Hepatocyte (in vitro differentiated cells): ENCODE data around the gene SH3TC1. TPM values are rescaled to one million over a fixed set of nuclear protein-coding genes. Genes with fewer than 3 reads are reported as not detected.

Experiments used
- DNase-seq: peaks from one replicate; pipeline ENCODE4 v3.0.0-alpha.2; 2016; ENCODE audit warnings: low spot score
- H2AFZ ChIP-seq: fragments of 200-600 bp; sonication (generic); 2 replicates; pipeline ENCODE4 v1.6.0; 2016; ENCODE audit warnings: antibody characterized with exemption, mild to moderate bottlenecking
- H3K27ac ChIP-seq: fragments of 200-600 bp; sonication (generic); 2 replicates; pipeline ENCODE4 v1.5.1; 2016; ENCODE audit warnings: mild to moderate bottlenecking
- H3K27me3 ChIP-seq: fragments of 200-600 bp; sonication (generic); 2 replicates; pipeline ENCODE4 v1.6.1; 2016
- H3K36me3 ChIP-seq: fragments of 200-600 bp; sonication (generic); replicated peaks from 2 replicates; pipeline ENCODE4 v1.5.1; 2016; ENCODE audit warnings: low read depth; ENCODE audit not compliant: insufficient read depth
- H3K4me1 ChIP-seq: fragments of 200-600 bp; sonication (generic); 2 replicates; pipeline ENCODE4 v1.5.1; 2016; ENCODE audit warnings: mild to moderate bottlenecking, moderate library complexity; ENCODE audit not compliant: insufficient read depth
- H3K4me2 ChIP-seq: fragments of 200-600 bp; sonication (generic); 2 replicates; pipeline ENCODE4 v1.6.0; 2016
- H3K4me3 ChIP-seq: fragments of 200-600 bp; sonication (generic); 2 replicates; pipeline ENCODE4 v1.5.1; 2016; ENCODE audit warnings: mild to moderate bottlenecking
- H3K79me2 ChIP-seq: fragments of 200-600 bp; sonication (generic); 2 replicates; pipeline ENCODE4 v1.6.0; 2017; ENCODE audit warnings: mild to moderate bottlenecking
- H3K9me2 ChIP-seq: fragments of 200-600 bp; sonication (generic); replicated peaks from 2 replicates; pipeline ENCODE4 v1.6.0; 2017; ENCODE audit warnings: mild to moderate bottlenecking; ENCODE audit not compliant: insufficient read depth
- H3K9me3 ChIP-seq: fragments of 200-600 bp; sonication (generic); 2 replicates; pipeline ENCODE4 v1.5.1; 2016; ENCODE audit warnings: low read depth, mild to moderate bottlenecking
- H4K20me1 ChIP-seq: fragments of 200-600 bp; sonication (generic); 2 replicates; pipeline ENCODE4 v1.6.0; 2016; ENCODE audit warnings: mild to moderate bottlenecking; ENCODE audit not compliant: insufficient read depth, poor library complexity, severe bottlenecking
- EZH2 ChIP-seq: fragments of 200-600 bp; sonication (generic); IDR thresholded peaks from 2 replicates; pipeline ENCODE4 v1.6.1; 2016; ENCODE audit warnings: antibody characterized with exemption, mild to moderate bottlenecking, borderline replicate concordance
- EZH2phosphoT487 ChIP-seq: fragments of 200-600 bp; sonication (generic); IDR thresholded peaks from one replicate; pipeline ENCODE4 v1.6.1; 2018; ENCODE audit warnings: antibody characterized with exemption, mild to moderate bottlenecking, low read depth, moderate library complexity; ENCODE audit not compliant: unreplicated experiment, severe bottlenecking
- WGBS: methylation state at CpG from one replicate; pipeline ENCODE4 v1.1.6; 2016; ENCODE audit warnings: low lambda C conversion rate; ENCODE audit errors: missing lambda C conversion rate; 5-methylcytosine and 5-hydroxymethylcytosine counted together
- polyA plus RNA-seq: library from polyadenylated mRNA; unstranded; fragments of >200 nt; fragmentation: Nextera tagmentation; extraction: Ambion mirVana; gene quantifications from 2 replicates; pipeline ENCODE4 v1.2.1, GENCODE V29; 2016
- total RNA-seq: library from RNA; depleted of rRNA; stranded (reverse); fragments of >200 nt; gene quantifications from 2 replicates; pipeline ENCODE4 v1.2.3, GENCODE V29; 2014
- TF ChIP-seq, protein P1 (sequence below): fragments of 200-600 bp; sonication (generic); IDR thresholded peaks from 2 replicates; pipeline ENCODE4 v1.5.1; 2016; ENCODE audit warnings: antibody characterized with exemption, mild to moderate bottlenecking; ENCODE audit not compliant: poor library complexity

The SH3TC1 gene
- total and polyA plus RNA-seq, 2 experiments from 2014 or later: 30.3 to 35.4 TPM

DNA sequence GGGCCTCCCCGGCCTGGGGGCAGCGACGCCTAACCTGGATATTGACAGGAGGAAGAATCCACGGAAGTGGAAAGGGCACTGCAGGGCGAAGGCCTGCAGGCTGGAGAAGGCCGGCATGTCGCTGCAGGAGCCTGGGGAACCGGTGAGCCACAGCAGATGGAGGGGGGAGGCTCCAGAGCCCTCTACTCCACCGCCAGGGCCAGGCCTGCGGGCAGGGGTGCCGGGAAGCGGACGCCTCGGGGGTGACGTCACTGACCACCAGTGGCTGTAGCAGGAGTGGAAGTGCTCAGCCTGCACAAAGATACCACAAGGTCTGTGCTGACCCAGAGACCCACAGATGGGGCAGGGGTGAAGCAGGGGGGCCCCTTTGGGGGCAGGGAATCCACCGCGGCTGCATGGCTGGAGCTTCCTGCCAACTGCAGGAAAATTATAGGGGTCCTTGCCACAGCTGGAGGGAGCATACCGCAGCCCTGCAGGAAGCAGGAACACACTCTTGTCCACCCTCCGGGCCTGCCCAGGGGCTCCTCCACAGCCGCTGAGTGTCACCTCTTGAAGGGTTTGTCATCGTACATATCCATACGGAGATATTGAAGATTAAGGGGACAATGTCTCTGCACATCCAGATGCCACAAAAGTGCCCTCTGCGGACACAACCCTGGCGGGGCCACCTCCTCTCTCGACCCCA, 62.9 kb downstream of the SH3TC1 start:
- H3K9me2 ChIP-seq: no peaks in the 10 kb centered on the region

DNA sequence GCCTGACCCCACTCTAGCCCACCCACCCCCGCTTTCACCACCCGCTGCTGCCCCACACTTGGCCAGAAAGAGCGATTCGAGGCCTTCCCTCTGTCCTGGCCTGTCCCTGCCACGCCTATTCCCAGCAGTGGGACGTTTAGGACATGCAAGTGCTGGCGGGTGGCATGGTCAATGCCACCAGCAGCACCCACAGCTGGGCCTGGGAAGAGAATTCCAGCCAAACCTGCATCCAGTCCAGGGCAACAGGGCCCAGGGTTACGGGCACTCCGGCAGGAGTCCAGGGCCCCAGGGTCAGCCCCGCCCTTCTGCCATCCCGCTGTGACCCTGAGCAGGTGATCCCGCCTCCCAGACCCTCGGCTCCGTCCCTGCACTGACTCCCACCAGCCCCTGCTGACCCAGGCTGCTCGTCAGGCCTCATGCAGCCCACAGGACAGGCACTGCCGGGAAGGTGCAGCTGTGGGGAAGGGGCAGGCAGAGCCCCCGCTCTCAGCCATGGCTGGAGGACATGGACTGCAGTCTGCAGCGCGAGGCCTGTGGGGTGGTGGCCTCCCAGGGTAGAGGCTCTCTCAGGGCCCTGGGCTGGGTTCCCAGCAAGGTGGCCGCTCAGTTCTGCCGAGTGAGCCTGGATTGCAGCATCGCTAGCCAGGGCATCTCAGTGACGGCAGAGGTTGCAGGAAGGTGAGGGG, 63.7 kb downstream of the SH3TC1 start:
- H4K20me1 ChIP-seq: no peaks in the 10 kb centered on the region
- DNase-seq: no peak
- no peak overlapping the region for H3K4me3 ChIP-seq
- H3K9me2 ChIP-seq: no peaks in the 10 kb centered on the region
- H3K4me1 ChIP-seq: peaks cover 9% of the 10 kb centered on the region
- no peak overlapping the region for H2AFZ ChIP-seq
- H3K27me3 ChIP-seq: no peaks in the 10 kb centered on the region
- no peaks in the 10 kb centered on the region for H3K36me3 ChIP-seq
- TF ChIP-seq EZH2phosphoT487 (no peak), EZH2 (no peak)
- TF ChIP-seq, protein P1, sequence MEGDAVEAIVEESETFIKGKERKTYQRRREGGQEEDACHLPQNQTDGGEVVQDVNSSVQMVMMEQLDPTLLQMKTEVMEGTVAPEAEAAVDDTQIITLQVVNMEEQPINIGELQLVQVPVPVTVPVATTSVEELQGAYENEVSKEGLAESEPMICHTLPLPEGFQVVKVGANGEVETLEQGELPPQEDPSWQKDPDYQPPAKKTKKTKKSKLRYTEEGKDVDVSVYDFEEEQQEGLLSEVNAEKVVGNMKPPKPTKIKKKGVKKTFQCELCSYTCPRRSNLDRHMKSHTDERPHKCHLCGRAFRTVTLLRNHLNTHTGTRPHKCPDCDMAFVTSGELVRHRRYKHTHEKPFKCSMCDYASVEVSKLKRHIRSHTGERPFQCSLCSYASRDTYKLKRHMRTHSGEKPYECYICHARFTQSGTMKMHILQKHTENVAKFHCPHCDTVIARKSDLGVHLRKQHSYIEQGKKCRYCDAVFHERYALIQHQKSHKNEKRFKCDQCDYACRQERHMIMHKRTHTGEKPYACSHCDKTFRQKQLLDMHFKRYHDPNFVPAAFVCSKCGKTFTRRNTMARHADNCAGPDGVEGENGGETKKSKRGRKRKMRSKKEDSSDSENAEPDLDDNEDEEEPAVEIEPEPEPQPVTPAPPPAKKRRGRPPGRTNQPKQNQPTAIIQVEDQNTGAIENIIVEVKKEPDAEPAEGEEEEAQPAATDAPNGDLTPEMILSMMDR: no peak
- no peaks in the 10 kb centered on the region for H3K79me2 ChIP-seq
- H3K9me3 ChIP-seq: no peaks in the 10 kb centered on the region
- no peak overlapping the region for H3K4me2 ChIP-seq
- H3K27ac ChIP-seq: no peak overlapping the region
- 84% methylated on average over 19 of the region's 23 CpGs for WGBS

More for the DNA sequence above, 62.9 kb downstream of the SH3TC1 start:
- no peaks in the 10 kb centered on the region for H3K9me3 ChIP-seq
- H3K4me1 ChIP-seq: peaks cover 4% of the 10 kb centered on the region
- TF ChIP-seq, protein P1: no peak
- TF ChIP-seq EZH2phosphoT487 (no peak), EZH2 (no peak)
- no peak overlapping the region for H3K27ac ChIP-seq
- H4K20me1 ChIP-seq: no peaks in the 10 kb centered on the region
- no peaks in the 10 kb centered on the region for H3K36me3 ChIP-seq
- no peak for DNase-seq
- 76% methylated on average over 23 of the region's 25 CpGs for WGBS
- no peak overlapping the region for H3K4me2 ChIP-seq
- H2AFZ ChIP-seq: no peak overlapping the region
- no peaks in the 10 kb centered on the region for H3K79me2 ChIP-seq
- no peak overlapping the region for H3K4me3 ChIP-seq
- H3K27me3 ChIP-seq: no peaks in the 10 kb centered on the region

DNA sequence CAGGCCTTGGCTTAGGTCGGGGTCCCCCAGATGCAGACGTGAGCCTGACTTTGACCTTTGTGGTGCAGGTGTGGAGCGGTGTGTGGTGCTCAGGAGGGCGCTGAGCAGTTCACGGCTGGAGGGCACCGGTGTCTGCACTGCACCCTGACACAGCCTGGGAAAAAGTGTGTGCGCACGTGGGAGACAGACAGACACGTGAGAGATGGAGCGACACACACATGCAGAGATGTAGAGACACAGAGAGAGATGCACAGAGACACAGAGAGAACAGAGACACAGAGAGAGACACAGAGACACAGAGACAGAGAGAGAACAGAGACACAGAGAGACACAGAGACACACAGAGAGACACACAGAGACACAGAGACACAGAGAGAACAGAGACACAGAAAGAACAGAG, 64.3 kb downstream of the SH3TC1 start:
- H3K27me3 ChIP-seq: no peaks in the 10 kb centered on the region
- no peak for DNase-seq
- TF ChIP-seq, protein P1: no peak
- TF ChIP-seq EZH2phosphoT487 (no peak), EZH2 (no peak)

More for the DNA sequence above, 64.3 kb downstream of the SH3TC1 start:
- Histone ChIP-seq H3K79me2 (no peaks in the 10 kb centered on the region), H3K4me1 (peaks cover 9% of the 10 kb centered on the region), H3K4me3 (no peak overlapping the region), H3K9me2 (no peaks in the 10 kb centered on the region), H3K9me3 (no peaks in the 10 kb centered on the region), H3K27ac (no peak overlapping the region), H3K4me2 (no peak overlapping the region), H4K20me1 (no peaks in the 10 kb centered on the region), H3K36me3 (no peaks in the 10 kb centered on the region), H2AFZ (no peak overlapping the region)
- WGBS: 93% methylated on average over 10 of the region's 10 CpGs
